ENCODE measurements around the gene CADPS2.

CADPS2 gene

DNA sequence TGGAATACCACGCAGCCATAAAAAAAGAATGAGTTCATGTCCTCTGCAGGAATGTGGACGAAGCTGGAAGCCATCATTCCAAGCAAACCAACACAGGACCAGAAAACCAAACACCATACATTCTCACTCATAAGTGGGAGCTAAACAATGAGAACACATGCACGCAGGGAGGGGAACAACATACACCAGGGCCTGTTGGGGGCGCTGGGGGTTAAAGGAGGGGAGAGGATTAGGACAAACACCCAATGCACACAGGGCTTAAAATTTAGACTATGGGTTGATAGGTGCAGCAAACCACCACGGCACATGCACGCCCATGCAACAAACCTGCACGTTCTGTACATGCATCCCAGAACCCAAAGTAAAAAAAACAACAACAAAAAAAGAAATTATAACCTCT is 210.6 kb downstream of the CADPS2 start:
- no peak for DNase-seq (ENCODE audit: low read depth in 1 of 2, low spot score in 1 of 2)
- H3K4me3 ChIP-seq (replicated peaks; ENCODE audit: insufficient read depth, low read length): no peak overlapping the region
- H3K27ac ChIP-seq (replicated peaks): no peak overlapping the region
- no peaks in the 10 kb centered on the region for H3K27me3 ChIP-seq (ENCODE audit: insufficient read depth, poor library complexity, severe bottlenecking)
- no peak for TF ChIP-seq CTCF (IDR thresholded peaks at IDR 0.05; ENCODE audit: insufficient read depth, low read length)
- no peak for TF ChIP-seq SPI1 (IDR thresholded peaks at IDR 0.05; ENCODE audit: borderline replicate concordance, low read depth)
- TF ChIP-seq GABPA (IDR thresholded peaks at IDR 0.05; ENCODE audit: low read depth): no peak
- TF ChIP-seq REST (IDR thresholded peaks at IDR 0.05; ENCODE audit: insufficient replicate concordance, low read depth): no peak
- TF ChIP-seq POLR2AphosphoS5 (IDR thresholded peaks at IDR 0.05; ENCODE audit: low read depth): no peak

GRCh38 chr7:122675011-122675410 is 211.2 kb downstream of the CADPS2 start:
- Histone ChIP-seq H3K27ac (replicated peaks) (no peak overlapping the region), H3K27me3 (ENCODE audit: insufficient read depth, poor library complexity, severe bottlenecking) (no peaks in the 10 kb centered on the region), H3K4me3 (replicated peaks; ENCODE audit: insufficient read depth, low read length) (no peak overlapping the region)
- TF ChIP-seq GABPA (IDR thresholded peaks at IDR 0.05; ENCODE audit: low read depth): no peak
- TF ChIP-seq REST (IDR thresholded peaks at IDR 0.05; ENCODE audit: insufficient replicate concordance, low read depth): no peak
- no peak for TF ChIP-seq SPI1 (IDR thresholded peaks at IDR 0.05; ENCODE audit: borderline replicate concordance, low read depth)
- no peak for TF ChIP-seq CTCF (IDR thresholded peaks at IDR 0.05; ENCODE audit: insufficient read depth, low read length)
- no peak for DNase-seq (ENCODE audit: low read depth in 1 of 2, low spot score in 1 of 2)

GRCh38 chr7:122674502-122674901 is 211.8 kb downstream of the CADPS2 start:
- H3K27me3 ChIP-seq (ENCODE audit: insufficient read depth, poor library complexity, severe bottlenecking): no peaks in the 10 kb centered on the region
- DNase-seq (ENCODE audit: low read depth in 1 of 2, low spot score in 1 of 2): no peak
- no peak overlapping the region for H3K4me3 ChIP-seq (replicated peaks; ENCODE audit: insufficient read depth, low read length)
- no peak overlapping the region for H3K27ac ChIP-seq (replicated peaks)
- TF ChIP-seq POLR2AphosphoS5 (IDR thresholded peaks at IDR 0.05; ENCODE audit: low read depth): no peak

GRCh38 chr7:122673951-122674350 is 212.3 kb downstream of the CADPS2 start:
- Histone ChIP-seq H3K27me3 (ENCODE audit: insufficient read depth, poor library complexity, severe bottlenecking) (no peaks in the 10 kb centered on the region), H3K27ac (replicated peaks) (no peak overlapping the region), H3K4me3 (replicated peaks; ENCODE audit: insufficient read depth, low read length) (no peak overlapping the region)
- DNase-seq (ENCODE audit: low read depth in 1 of 2, low spot score in 1 of 2): no peak
- TF ChIP-seq SPI1 (IDR thresholded peaks at IDR 0.05; ENCODE audit: borderline replicate concordance, low read depth) (no peak), GABPA (IDR thresholded peaks at IDR 0.05; ENCODE audit: low read depth) (no peak), REST (IDR thresholded peaks at IDR 0.05; ENCODE audit: insufficient replicate concordance, low read depth) (no peak), CTCF (IDR thresholded peaks at IDR 0.05; ENCODE audit: insufficient read depth, low read length) (no peak), POLR2AphosphoS5 (IDR thresholded peaks at IDR 0.05; ENCODE audit: low read depth) (no peak)

Measured in HL-60 (cell line).